GM12878 (cell line): ENCODE results near the gene ULK1. TPM values are rescaled to one million over a fixed set of nuclear protein-coding genes. Genes with fewer than 3 reads are reported as not detected.

Source experiments
- ATAC-seq: fragments of 200-7000 bp; cut with Tn5 transposase; 3 replicates; pipeline ENCODE4 v1.9.1; 2020; ENCODE audit warnings: mild to moderate bottlenecking, moderate library complexity
- BruUV-seq: library from RNA; stranded (reverse); fragments of 400-500 nt; replicated peaks from 2 replicates; lab custom pipeline; 2021; lab: Mats Ljungman, UMichigan
- CTCF ChIA-PET: fragments of 300-600 bp; sonication (Branson Sonifier 250); formaldehyde crosslinking; extraction: SDS; loops from one replicate; lab custom pipeline; 2021; ENCODE audit warnings: inconsistent platforms; lab: Yijun Ruan, JAX
- POLR2A ChIA-PET: fragments of 350-600 bp; formaldehyde crosslinking; extraction: SDS; loops from one replicate; lab custom pipeline; 2021; ENCODE audit warnings: inconsistent platforms; lab: Charles Lee
- RAD21 ChIA-PET: fragments of 300-600 bp; sonication (Branson Sonifier 250); formaldehyde crosslinking; loops from one replicate; lab custom pipeline; 2023; ENCODE audit warnings: antibody characterized with exemption; ENCODE audit not compliant: unreplicated experiment; lab: Charles Lee
- SMC1A ChIA-PET: fragments of 300-600 bp; sonication (Branson Sonifier 250); formaldehyde crosslinking; loops from one replicate; lab custom pipeline; 2023; ENCODE audit not compliant: unreplicated experiment, uncharacterized antibody; lab: Charles Lee
- DNase-seq: peaks from one replicate; pipeline ENCODE4 v3.0.0-alpha.2; 2011; ENCODE audit warnings: low read depth, low spot score
- FAIRE-seq: peaks from 3 replicates; lab custom pipeline; 2011; peaks lifted over from hg19 to GRCh38; lab: Jason Lieb, UNC
- H2AFZ ChIP-seq: 2 replicates; pipeline ENCODE4 v1.6.0; 2011; ENCODE audit warnings: low read depth, low read length, control low read depth; ENCODE audit not compliant: control insufficient read depth
- H3K27ac ChIP-seq: 2 replicates; pipeline ENCODE4 v1.5.1; 2011; ENCODE audit warnings: control low read depth; ENCODE audit not compliant: control insufficient read depth, insufficient read depth
- H3K27me3 ChIP-seq, 2 experiments: replicated peaks in 1 of 2; 2 replicates each; pipeline versions ENCODE4 v1.6.0 to v1.6.1; 2011; ENCODE audit warnings: low read length in 1 of 2; ENCODE audit not compliant: control insufficient read depth in 2 of 2, insufficient read depth in 2 of 2
- H3K36me3 ChIP-seq, 2 experiments: 2 replicates each; pipeline ENCODE4 v1.5.1; 2011; ENCODE audit warnings: low read length in 1 of 2; ENCODE audit not compliant: control insufficient read depth in 2 of 2, insufficient read depth in 2 of 2
- H3K4me1 ChIP-seq: 2 replicates; pipeline ENCODE4 v1.6.1; 2011; ENCODE audit warnings: mild to moderate bottlenecking, low read length, moderate library complexity, mixed read lengths; ENCODE audit not compliant: control insufficient read depth, insufficient read depth
- H3K4me2 ChIP-seq: 2 replicates; pipeline ENCODE4 v1.6.0; 2011; ENCODE audit warnings: control low read depth; ENCODE audit not compliant: control insufficient read depth, insufficient read depth
- H3K4me3 ChIP-seq: fragments of 200-600 bp; sonication (generic); 2 replicates; pipeline ENCODE4 v1.5.1; 2016
- H3K79me2 ChIP-seq: 2 replicates; pipeline ENCODE4 v1.6.0; 2011; ENCODE audit warnings: low read length; ENCODE audit not compliant: control insufficient read depth, insufficient read depth
- H3K9ac ChIP-seq: 2 replicates; pipeline ENCODE4 v1.8.0; 2011; ENCODE audit warnings: low read length, control low read depth, mixed read lengths; ENCODE audit not compliant: control insufficient read depth, insufficient read depth
- H3K9me3 ChIP-seq: replicated peaks from 3 replicates; pipeline ENCODE4 v1.5.1; 2011; ENCODE audit warnings: mild to moderate bottlenecking, low read length; ENCODE audit not compliant: control insufficient read depth, insufficient read depth
- H4K20me1 ChIP-seq: 2 replicates; pipeline ENCODE4 v1.6.0; 2011; ENCODE audit not compliant: control insufficient read depth, insufficient read depth
- CEBPZ ChIP-seq: fragments of 150-350 bp; IDR thresholded peaks from 2 replicates; pipeline ENCODE4 v1.6.1; 2016; ENCODE audit warnings: low read depth, low read length
- E4F1 ChIP-seq: fragments of 450-650 bp; IDR thresholded peaks from 2 replicates; pipeline ENCODE4 v1.6.1; 2018; ENCODE audit warnings: borderline replicate concordance, mild to moderate bottlenecking; ENCODE audit not compliant: partially characterized antibody
- ESRRA ChIP-seq: IDR thresholded peaks from 2 replicates; pipeline ENCODE4 v1.6.1; 2012; ENCODE audit warnings: mild to moderate bottlenecking, low read length, improper control_type of control experiment
- JUNB ChIP-seq: IDR thresholded peaks from 2 replicates; pipeline ENCODE4 v1.6.1; 2016; ENCODE audit warnings: antibody characterized with exemption, mild to moderate bottlenecking
- NBN ChIP-seq: fragments of 450-650 bp; IDR thresholded peaks from 2 replicates; pipeline ENCODE4 v1.6.1; 2016
- NFYA ChIP-seq: IDR thresholded peaks from 2 replicates; pipeline ENCODE4 v1.6.1; 2011; ENCODE audit warnings: low read depth, mild to moderate bottlenecking, low read length, improper control_type of control experiment, borderline replicate concordance
- PAX5 ChIP-seq: IDR thresholded peaks from 2 replicates; pipeline ENCODE4 v1.6.1; 2011; ENCODE audit warnings: low read depth, low read length, borderline replicate concordance
- PML ChIP-seq: IDR thresholded peaks from 2 replicates; pipeline ENCODE4 v1.6.1; 2012; ENCODE audit warnings: low read length, inconsistent platforms
- REST ChIP-seq: IDR thresholded peaks from 2 replicates; pipeline ENCODE4 v1.6.1; 2012; ENCODE audit warnings: mild to moderate bottlenecking, low read depth, low read length
- TAF1 ChIP-seq: IDR thresholded peaks from 2 replicates; pipeline ENCODE4 v1.6.1; 2011; ENCODE audit warnings: mild to moderate bottlenecking, low read depth, low read length, borderline replicate concordance
- TARDBP ChIP-seq: IDR thresholded peaks from 2 replicates; pipeline ENCODE4 v1.6.1; 2016; ENCODE audit warnings: borderline replicate concordance
- USF2 ChIP-seq: IDR thresholded peaks from 2 replicates; pipeline ENCODE4 v1.6.1; 2011; ENCODE audit warnings: low read depth, low read length, improper control_type of control experiment, borderline replicate concordance
- ZSCAN29 ChIP-seq: fragments of 450-650 bp; IDR thresholded peaks from 2 replicates; pipeline ENCODE4 v1.6.1; 2017; ENCODE audit warnings: mild to moderate bottlenecking, moderate library complexity
- WGBS: methylation state at CpG from one replicate; pipeline ENCODE4 v1.1.6; 2016; ENCODE audit warnings: low lambda C conversion rate; ENCODE audit not compliant: insufficient replicate concordance, insufficient coverage; ENCODE audit errors: missing lambda C conversion rate; 5-methylcytosine and 5-hydroxymethylcytosine counted together
- in situ Hi-C: fragments of 300-500 bp; cut with MboI; formaldehyde crosslinking; loops from 9 replicates; pipeline ENCODE4 v1.14.3; 2018; ENCODE audit warnings: mixed read lengths
- intact Hi-C: fragments of 100-400 bp; cut with micrococcal nuclease; formaldehyde crosslinking; loops from one replicate; pipeline ENCODE4 v1.14.2; 2022; ENCODE audit not compliant: unreplicated experiment
- polyA plus RNA-seq, 11 experiments: library from polyadenylated mRNA; depleted of rRNA in 4 of 11; unstranded in 6 of 11; stranded (reverse) in 5 of 11; fragments of >200 nt; fragmentation: Nextera tagmentation in 4 of 11; fragmentation: Illumina TruSeq in 1 of 11; extraction: Ambion mirVana in 4 of 11; extraction: Trizol in 1 of 11; gene quantifications; 1 replicate in 1 of 11; 2 replicates in 10 of 11; pipeline versions ENCODE4 v1.2.1 to v1.2.3, GENCODE V29; 2011 to 2016; ENCODE audit warnings: inconsistent platforms in 2 of 11, missing spikeins in 2 of 11, low read depth in 1 of 11
- total RNA-seq, 4 experiments: library from RNA; depleted of rRNA in 3 of 4; stranded (reverse); fragments of >200 nt in 3 of 4; fragmentation: Illumina TruSeq in 1 of 4; extraction: Trizol in 1 of 4; gene quantifications; 2 replicates each; pipeline versions ENCODE4 v1.2.1 to v1.2.3, GENCODE V29; 2013 to 2021

The ULK1 gene
- total and polyA plus RNA-seq, 10 of the 15 experiments (the other 5 are each of a cell fraction or from before 2014, with no cell fraction given): 0.13 to 14.1 (median 1.5) TPM

GRCh38 chr12:131900397-131900796, 6.0 kb downstream of the ULK1 start:
- no peak overlapping the region for H3K27ac ChIP-seq
- no peaks in the 10 kb centered on the region; the same call in 1 of the 2 replicates for H4K20me1 ChIP-seq
- no peak overlapping the region for H3K4me3 ChIP-seq
- ChIA-PET POLR2A (no interaction called here), SMC1A (no interaction called here), RAD21 (no interaction called here), CTCF (no interaction called here)
- H3K4me2 ChIP-seq: no peak overlapping the region
- DNase-seq: no peak
- no peak overlapping the region for H2AFZ ChIP-seq
- peaks cover 12% of the 10 kb centered on the region for H3K4me1 ChIP-seq
- intact Hi-C loops: no loop called here
- no TSS peak for BruUV-seq
- H3K9me3 ChIP-seq: no peaks in the 10 kb centered on the region
- no peak for ATAC-seq
- 96% methylated on average over 6 of the region's 6 CpGs for WGBS
- H3K27me3 ChIP-seq: no peaks in the 10 kb centered on the region
- no peak for FAIRE-seq
- H3K79me2 ChIP-seq: no peaks in the 10 kb centered on the region
- H3K9ac ChIP-seq: no peak overlapping the region
- no peaks in the 10 kb centered on the region for H3K36me3 ChIP-seq
- in situ Hi-C loops: no loop called here
- no peak for TF ChIP-seq NFYA
- TF ChIP-seq CEBPZ: no peak
- TF ChIP-seq NBN: no peak
- TF ChIP-seq TAF1: no peak
- TF ChIP-seq ESRRA: no peak
- no peak for TF ChIP-seq ZSCAN29
- no peak for TF ChIP-seq REST
- no peak for TF ChIP-seq TARDBP
- no peak for TF ChIP-seq E4F1
- TF ChIP-seq USF2: no peak
- no peak for TF ChIP-seq PAX5
- TF ChIP-seq PML: no peak
- no peak for TF ChIP-seq JUNB
